GM12864 (cell line): Measurements from ENCODE around the gene TPPP.

ENCODE experiments used
- DNase-seq: peaks from one replicate; pipeline ENCODE4 v3.0.0-alpha.2; 2011; ENCODE audit warnings: low read depth
- H3K4me3 ChIP-seq: 2 replicates; pipeline ENCODE4 v1.5.1; 2011; ENCODE audit warnings: mild to moderate bottlenecking, low read depth, low read length, control low read depth
- TF ChIP-seq, protein P1 (sequence below): IDR thresholded peaks from 2 replicates; pipeline ENCODE4 v1.5.1; 2011; ENCODE audit warnings: low read depth, mild to moderate bottlenecking, moderate library complexity, low read length, control low read depth, inconsistent platforms; ENCODE audit errors: missing control alignments

Gene TPPP

DNA sequence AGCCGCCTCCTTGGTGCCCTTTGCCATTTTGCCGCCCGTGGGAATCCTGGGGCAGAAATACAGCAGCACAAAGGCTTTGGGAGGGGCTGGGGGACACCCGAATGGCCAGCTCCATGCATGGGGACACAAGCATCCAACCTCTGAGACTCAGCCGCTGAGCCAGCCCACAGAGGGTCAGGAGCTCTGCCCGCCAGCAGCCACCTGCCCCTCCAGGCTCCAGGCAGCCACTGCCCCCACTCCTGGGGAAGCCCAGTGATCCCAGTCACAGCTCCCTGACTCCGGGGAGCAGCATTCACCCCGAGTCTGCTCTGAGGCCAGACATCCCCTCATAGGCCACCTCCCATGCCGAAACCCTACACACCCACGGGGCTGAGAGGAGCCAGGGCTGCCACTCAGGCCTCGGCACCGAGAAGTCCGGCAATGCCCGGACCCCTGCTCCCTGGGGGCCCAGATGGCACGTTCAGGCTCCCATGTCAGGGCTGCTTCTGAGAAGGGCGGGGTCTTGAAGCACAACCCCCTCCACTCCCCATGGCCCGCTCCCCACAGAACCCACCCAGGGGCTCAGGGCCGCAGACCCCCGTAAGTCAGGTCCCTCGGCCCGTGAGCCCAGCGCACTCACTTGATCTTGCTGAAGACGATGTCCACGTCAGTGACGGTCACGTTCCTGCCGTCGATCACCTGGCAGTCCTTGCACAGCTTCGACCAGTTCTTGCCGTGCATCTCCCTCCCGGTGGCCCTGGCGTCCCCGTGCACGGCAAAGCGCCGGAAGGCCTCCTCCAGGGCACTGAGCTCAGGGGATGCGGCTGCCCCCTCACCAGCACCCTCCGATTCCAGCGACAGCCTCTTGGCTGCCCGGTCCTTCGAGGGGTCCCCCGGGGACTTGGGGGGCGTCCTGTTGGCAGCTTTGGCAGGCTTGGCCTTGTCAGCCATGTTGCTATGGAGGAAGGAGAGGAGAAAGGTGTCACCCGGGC, 15.7 kb downstream of the TPPP start:
- TF ChIP-seq, protein P1, sequence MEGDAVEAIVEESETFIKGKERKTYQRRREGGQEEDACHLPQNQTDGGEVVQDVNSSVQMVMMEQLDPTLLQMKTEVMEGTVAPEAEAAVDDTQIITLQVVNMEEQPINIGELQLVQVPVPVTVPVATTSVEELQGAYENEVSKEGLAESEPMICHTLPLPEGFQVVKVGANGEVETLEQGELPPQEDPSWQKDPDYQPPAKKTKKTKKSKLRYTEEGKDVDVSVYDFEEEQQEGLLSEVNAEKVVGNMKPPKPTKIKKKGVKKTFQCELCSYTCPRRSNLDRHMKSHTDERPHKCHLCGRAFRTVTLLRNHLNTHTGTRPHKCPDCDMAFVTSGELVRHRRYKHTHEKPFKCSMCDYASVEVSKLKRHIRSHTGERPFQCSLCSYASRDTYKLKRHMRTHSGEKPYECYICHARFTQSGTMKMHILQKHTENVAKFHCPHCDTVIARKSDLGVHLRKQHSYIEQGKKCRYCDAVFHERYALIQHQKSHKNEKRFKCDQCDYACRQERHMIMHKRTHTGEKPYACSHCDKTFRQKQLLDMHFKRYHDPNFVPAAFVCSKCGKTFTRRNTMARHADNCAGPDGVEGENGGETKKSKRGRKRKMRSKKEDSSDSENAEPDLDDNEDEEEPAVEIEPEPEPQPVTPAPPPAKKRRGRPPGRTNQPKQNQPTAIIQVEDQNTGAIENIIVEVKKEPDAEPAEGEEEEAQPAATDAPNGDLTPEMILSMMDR, result no peak
- no peak overlapping the region for H3K4me3 ChIP-seq
- no peak for DNase-seq

DNA sequence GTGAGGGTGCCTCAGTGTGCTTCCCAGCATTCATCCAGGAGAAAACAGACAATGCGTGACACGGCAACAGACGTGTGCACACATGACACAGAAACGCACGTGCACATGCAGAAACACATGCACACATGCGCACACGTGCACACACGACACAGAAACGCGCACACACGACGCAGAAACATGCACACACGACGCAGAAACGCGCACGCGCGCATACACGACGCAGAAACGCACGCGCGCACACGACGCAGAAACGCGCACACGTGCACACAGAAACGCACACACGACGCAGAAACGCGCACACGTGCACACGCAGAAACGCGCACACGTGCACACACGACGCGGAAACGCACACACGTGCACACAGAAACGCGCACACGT, 16.5 kb downstream of the TPPP start:
- DNase-seq, result no peak
- no peak overlapping the region for H3K4me3 ChIP-seq
- TF ChIP-seq, protein P1, result no peak

DNA sequence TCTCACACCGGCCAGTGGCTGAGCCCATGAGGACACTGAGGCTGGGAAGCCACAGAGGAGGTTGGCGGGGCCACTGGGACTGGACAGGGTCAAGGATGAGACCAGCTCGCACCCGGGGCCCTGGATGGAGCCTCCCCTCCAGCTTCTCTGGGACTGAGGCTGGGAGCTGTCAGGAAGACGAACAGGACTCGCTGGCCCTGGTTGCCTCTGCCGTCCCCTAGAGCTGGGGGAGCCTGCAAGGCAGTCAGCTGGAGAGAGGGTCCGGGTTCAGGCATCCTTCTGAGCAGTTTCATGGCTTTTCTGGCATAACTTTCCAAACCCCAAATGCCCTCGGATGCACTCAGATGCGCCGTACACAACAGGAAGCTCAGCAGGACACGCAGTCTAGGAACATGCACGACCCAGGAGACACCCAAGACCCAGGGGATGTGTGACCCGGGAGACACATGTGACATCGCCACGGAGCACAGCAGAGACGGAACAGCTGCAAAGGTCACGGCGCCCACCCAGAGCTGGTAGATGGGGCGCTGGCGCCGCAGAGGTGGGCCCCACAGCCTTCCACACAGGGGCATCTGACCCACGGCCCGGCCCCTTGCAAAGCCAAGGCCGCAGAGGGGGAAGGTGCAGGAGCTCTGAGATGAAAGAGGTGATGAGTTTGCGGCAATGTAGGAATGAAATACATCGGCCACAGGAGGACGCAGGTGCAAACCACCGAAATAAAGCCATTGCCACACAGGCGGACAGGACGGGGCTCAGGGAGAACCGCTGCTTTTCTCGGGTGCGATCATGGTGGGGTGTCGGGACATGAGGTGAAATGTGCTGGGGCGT, 17.1 kb downstream of the TPPP start:
- TF ChIP-seq, protein P1, result no peak
- no peak overlapping the region for H3K4me3 ChIP-seq
- no peak for DNase-seq

DNA sequence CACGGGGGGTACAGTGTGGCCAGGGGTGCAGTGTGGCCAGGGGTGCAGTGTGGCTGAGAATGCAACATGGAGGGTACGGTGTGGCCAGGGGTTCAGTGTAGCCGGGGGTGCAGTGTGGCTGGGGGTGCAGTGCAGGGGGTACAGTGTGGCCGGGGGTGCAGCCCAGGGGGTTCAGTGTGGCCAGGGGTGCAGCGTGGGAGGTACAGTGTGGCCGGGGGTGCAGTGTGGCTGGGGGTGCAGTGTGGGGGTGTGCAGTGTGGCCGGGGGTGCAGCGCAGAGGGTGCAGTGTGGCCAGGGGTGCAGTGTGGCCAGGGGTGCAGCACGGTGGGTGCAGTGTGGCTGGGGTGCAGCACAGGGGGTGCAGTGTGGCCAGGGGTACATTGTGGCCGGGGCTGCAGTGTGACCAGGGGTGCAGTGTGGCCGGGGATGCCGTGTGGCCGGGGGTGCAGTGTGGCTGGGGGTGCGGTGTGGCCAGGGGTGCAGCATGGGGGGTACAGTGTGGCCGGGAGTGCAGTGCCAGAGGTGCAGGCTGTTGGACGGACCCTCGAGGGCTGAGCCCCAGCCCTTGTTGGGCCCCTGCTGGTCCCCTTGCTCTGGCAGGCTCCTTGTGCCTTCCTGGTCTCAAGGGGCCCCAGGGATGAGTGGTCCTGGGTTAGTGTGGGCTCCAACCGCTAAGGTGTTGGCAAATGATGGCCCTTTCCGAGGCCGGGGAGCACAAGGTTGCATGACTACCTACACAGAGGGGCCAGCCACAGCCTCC, 17.9 kb downstream of the TPPP start:
- no peak overlapping the region for H3K4me3 ChIP-seq
- TF ChIP-seq, protein P1, result no peak
- no peak for DNase-seq

DNA sequence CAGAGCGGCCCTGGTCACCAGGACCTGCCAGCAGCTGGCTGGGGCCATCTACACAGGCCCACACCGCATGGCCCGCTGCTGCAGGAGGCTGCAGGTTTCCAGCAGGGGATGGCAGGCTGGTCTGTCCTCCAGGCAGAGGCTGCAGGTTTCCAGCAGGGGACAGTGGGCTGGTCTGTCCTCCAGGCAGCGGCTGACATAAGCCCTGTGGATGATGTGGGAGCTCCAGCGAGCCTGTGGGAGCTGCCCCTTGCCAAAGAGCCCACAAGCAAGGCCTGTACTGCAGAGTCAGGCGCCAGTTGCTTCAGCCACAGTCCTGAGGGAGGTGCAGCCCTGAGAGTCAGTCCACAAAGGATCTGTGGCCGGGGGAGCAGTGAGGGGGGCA, 18.5 kb downstream of the TPPP start:
- DNase-seq, result no peak
- TF ChIP-seq, protein P1, result no peak
- H3K4me3 ChIP-seq, result no peak overlapping the region

DNA sequence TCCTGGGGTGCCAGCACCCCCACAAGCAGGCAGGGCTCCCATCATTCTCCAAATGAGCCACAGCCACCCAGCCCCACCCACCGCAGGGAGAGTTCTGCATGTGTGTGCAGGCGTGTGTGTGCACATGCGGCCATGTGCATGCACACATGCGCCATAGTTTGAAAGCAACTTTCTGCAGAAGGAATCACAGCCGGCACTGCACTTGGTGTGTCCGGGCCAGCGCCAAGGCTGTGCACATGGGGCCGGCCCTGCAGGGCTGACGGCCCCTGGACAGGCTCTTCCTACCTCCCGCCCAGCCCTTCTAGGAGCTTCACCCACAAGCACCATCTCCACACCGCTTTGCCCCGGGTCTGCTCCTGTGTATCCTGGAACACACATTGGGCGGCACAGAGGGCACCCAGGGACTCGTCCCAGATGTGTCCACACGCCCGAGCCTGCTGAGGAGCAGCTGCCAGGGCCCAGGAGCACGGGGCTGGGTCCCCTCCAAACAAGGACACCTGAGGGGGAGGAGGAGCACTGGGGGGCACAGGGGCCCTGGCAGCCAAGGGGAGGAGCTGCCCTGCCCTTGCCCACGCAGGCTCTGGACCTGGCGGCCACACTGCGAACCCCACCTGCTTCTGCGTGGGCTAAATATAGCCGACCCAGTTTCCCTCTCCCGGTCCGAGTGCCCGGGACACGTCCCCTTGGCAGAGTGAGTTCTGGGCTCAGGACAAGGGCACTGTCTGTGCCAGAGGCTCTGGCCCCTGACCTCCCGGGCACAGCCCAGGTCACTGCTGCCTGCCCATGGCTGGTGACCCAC, 19.1 kb downstream of the TPPP start:
- H3K4me3 ChIP-seq, result no peak overlapping the region
- TF ChIP-seq, protein P1, result no peak
- DNase-seq, result no peak
